Stimulated activated CD4-positive, alpha-beta T cell treated with anti-CD3 and anti-CD28 coated beads, Interleukin-15, amount 100 ng/mL, for 48 hours (primary cell): ENCODE measurements around the gene STK36.

Source experiments
- DNase-seq, 2 donors: peaks; one replicate each; pipeline ENCODE4 v3.0.0-alpha.2; 2020; ENCODE audit warnings: low read depth in 2 of 2

The STK36 gene

GRCh38 chr2:218662827-218663226, 9.1 kb upstream of the STK36 start:
- DNase-seq, result no peak

GRCh38 chr2:218663901-218664300, 8.0 kb upstream of the STK36 start:
- no peak for DNase-seq

GRCh38 chr2:218664653-218665052, 7.2 kb upstream of the STK36 start:
- DNase-seq, result no peak

GRCh38 chr2:218671097-218671653, 711 bp upstream of the STK36 start:
- DNase-seq, result no peak

- DNase-seq, result no peak
Measured at GRCh38 chr2:218679119-218679518, 7.2 kb downstream of the STK36 start.

- DNase-seq, result no peak
Measured at GRCh38 chr2:218680061-218680460, 8.2 kb downstream of the STK36 start.

GRCh38 chr2:218687400-218688060, 15.6 kb downstream of the STK36 start:
- peak; percentile 11 to 24 for DNase-seq

GRCh38 chr2:218691234-218691633, 19.3 kb downstream of the STK36 start:
- DNase-seq, result no peak

- no peak for DNase-seq
Measured at GRCh38 chr2:218694405-218695145, 22.7 kb downstream of the STK36 start.

- DNase-seq, result no peak
Measured at GRCh38 chr2:218698885-218699284, 27.0 kb downstream of the STK36 start.

- no peak for DNase-seq
Measured at GRCh38 chr2:218701806-218702205, 29.9 kb downstream of the STK36 start.

GRCh38 chr2:218703341-218703740, 31.5 kb downstream of the STK36 start:
- DNase-seq, result no peak

- no peak for DNase-seq
Measured at GRCh38 chr2:218708086-218708485, 36.2 kb downstream of the STK36 start.

- no peak for DNase-seq
Measured at GRCh38 chr2:218709908-218710307, 38.0 kb downstream of the STK36 start.

GRCh38 chr2:218710334-218710686, 38.4 kb downstream of the STK36 start:
- DNase-seq, result no peak

- peak; percentile 96 to 98 for DNase-seq
Measured at GRCh38 chr2:218710687-218711549, 39.0 kb downstream of the STK36 start, which contains the start of gene TTLL4. Gene TTLL4 (plus strand): TSS chr2:218710835. CDS start chr2:218737677, 26,842 bp downstream.

GRCh38 chr2:218711550-218711929, 39.7 kb downstream of the STK36 start:
- DNase-seq, result no peak

- no peak for DNase-seq
Measured at GRCh38 chr2:218713922-218714321, 42.0 kb downstream of the STK36 start.

- DNase-seq, result no peak
Measured at GRCh38 chr2:218716070-218716469, 44.2 kb downstream of the STK36 start.

- DNase-seq, result no peak
Measured at GRCh38 chr2:218717262-218717661, 45.4 kb downstream of the STK36 start.

GRCh38 chr2:218718058-218718457, 46.2 kb downstream of the STK36 start:
- no peak for DNase-seq

- DNase-seq, result no peak
Measured at GRCh38 chr2:218719457-218719856, 47.6 kb downstream of the STK36 start.
